Suprapubic skin (tissue), 3 donors: ENCODE measurements around the gene GFOD1.

ENCODE experiments used
- POLR2A ChIP-seq, 2 donors: fragments of 450-650 bp; IDR thresholded peaks; one replicate each; pipeline ENCODE4 v1.6.1; 2017; ENCODE audit warnings: antibody characterized with exemption in 2 of 2, mild to moderate bottlenecking in 2 of 2, moderate library complexity in 2 of 2
- TF ChIP-seq, protein P1 (sequence below), 2 donors: fragments of 200-600 bp in 1 of 2; fragments of 450-650 bp in 1 of 2; sonication (generic) in 1 of 2; IDR thresholded peaks; one replicate each; pipeline ENCODE4 v1.5.1; 2016 to 2019; ENCODE audit warnings: antibody characterized with exemption in 2 of 2, mild to moderate bottlenecking in 1 of 2, moderate library complexity in 1 of 2

DNA sequence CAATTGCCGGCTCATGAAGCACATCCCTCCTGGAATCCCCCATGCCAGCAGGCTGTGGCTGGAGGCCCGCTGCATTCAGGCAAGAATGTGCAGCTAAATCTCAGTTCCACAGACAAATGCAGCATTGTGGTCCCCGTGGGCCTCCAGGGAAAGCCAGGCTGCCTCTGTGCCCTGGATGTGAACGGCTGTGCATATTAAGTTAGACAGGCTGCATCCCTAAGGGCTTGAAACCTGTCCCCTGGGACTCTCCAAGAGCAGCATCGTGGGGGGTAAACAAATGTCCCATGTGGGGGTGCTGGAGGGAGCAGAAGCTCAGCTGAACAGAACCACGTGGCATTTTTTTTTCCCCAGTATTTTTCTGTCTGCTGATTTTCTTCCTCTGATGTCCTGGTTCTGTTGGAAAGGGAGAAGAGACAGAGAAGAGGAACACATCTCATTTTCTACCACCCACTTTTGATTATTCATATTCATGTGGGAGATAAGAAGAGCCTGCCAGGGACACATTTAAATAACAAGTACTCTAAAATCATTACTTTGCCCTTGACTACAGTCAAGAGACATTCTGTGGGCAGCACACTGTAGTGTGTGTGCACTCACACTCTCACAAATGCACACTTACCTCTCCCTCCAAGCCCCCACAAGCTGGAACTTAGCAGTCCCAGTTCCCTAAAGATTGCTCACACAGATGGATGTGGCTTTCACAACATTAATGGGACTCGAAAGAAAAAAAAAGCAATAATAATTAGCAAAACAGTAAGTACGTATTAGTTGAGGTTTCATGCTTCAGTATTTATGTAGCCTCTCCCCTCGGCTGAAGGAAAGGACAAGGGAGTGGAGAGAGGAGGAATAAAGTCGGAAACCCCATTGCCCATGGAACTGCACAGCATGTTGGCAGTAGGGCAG is 16.9 kb downstream of the GFOD1 start:
- TF ChIP-seq, protein P1, sequence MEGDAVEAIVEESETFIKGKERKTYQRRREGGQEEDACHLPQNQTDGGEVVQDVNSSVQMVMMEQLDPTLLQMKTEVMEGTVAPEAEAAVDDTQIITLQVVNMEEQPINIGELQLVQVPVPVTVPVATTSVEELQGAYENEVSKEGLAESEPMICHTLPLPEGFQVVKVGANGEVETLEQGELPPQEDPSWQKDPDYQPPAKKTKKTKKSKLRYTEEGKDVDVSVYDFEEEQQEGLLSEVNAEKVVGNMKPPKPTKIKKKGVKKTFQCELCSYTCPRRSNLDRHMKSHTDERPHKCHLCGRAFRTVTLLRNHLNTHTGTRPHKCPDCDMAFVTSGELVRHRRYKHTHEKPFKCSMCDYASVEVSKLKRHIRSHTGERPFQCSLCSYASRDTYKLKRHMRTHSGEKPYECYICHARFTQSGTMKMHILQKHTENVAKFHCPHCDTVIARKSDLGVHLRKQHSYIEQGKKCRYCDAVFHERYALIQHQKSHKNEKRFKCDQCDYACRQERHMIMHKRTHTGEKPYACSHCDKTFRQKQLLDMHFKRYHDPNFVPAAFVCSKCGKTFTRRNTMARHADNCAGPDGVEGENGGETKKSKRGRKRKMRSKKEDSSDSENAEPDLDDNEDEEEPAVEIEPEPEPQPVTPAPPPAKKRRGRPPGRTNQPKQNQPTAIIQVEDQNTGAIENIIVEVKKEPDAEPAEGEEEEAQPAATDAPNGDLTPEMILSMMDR (IDR thresholded peaks at IDR 0.05), result no peak
- TF ChIP-seq POLR2A (IDR thresholded peaks at IDR 0.05), result no peak
